Measurements from ENCODE around the gene AGMAT.

AGMAT gene

DNA sequence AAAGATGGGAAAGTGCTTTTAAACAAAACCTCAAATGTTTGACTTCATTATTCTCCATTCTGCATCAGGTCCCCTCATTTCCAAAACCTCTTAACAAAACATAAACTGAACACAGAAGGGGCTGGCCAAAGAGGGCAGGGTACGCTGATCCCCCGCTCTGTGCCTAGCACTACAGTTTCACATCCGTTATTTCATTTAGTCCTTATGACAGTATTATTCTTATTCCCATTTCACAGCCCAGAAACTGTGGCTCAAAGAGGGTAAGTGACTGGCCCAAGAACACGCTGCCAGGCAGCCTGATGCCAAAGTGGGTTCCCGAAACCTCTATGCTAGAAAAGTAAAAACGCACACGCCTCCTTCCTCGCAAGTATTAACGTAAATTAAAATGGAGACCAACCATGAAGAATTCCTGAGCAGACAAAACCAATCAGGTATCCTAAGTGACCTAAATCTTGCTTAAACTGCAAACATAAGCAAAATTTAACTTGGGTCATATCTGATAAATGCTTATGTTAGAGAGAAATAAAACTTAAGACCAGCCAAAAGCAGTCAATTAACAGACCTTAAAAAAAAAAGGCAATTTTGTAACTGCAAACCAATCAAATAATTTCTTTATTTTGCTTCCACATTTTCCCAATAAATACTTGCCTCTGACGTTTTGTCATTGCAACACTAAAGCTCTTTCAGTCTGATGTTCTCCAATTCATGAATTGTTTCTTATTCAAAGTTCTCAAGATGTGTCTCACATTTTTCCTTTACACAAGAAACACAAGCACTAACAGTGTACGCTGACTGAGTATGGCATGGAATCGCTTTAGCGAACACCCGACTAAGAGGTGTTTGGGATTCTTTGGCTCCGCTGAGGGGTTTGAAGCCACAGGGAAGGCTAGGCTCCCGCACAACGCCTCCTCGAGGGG lies 61.5 kb downstream of the AGMAT start:
- no peak for DNase-seq (ENCODE audit: low read depth)

DNA sequence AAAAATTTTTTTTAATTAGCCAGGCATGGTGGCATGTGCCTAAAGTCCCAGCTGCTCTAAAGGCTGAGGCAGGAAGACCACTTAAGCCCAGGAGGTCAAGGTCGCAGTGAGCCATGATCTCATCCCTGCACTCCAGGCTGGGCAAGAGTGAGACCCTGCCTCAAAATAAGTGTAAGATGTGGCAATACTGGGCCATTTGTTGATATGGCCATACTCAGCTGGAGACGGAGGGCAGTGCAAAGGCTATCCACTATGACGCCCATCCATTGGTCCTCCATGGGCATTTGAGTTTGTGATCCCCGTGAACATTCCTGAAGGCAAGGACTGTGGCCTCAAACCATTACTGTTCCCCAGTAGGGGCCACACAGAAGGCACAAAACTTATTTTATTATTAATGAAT lies 62.3 kb downstream of the AGMAT start:
- DNase-seq (ENCODE audit: low read depth) = no peak

All from stromal cell of bone marrow (primary cell).